HepG2 (cell line): ENCODE results near the gene CYP27B1. TPM values are rescaled to one million over a fixed set of nuclear protein-coding genes. Genes with fewer than 3 reads are reported as not detected.

Experiments
- ATAC-seq: fragments of 200-7000 bp; cut with Tn5 transposase; 3 replicates; pipeline ENCODE4 v1.9.1; 2020; ENCODE audit warnings: mild to moderate bottlenecking, moderate library complexity
- BruUV-seq: library from RNA; stranded (reverse); fragments of 400-500 nt; replicated peaks from 2 replicates; lab custom pipeline; 2021; lab: Mats Ljungman, UMichigan
- CTCF ChIA-PET: fragments of 300-600 bp; formaldehyde crosslinking; extraction: SDS; loops from one replicate; lab custom pipeline; 2021; ENCODE audit warnings: low total read pairs, inconsistent platforms, low intra/inter-chr PET ratio; lab: Yijun Ruan, JAX
- POLR2A ChIA-PET: fragments of 350-600 bp; sonication (Branson Sonifier 250); formaldehyde crosslinking; loops from one replicate; lab custom pipeline; 2020; ENCODE audit warnings: antibody characterized with exemption, inconsistent platforms; lab: Yijun Ruan, JAX
- DNase-seq: peaks from one replicate; pipeline ENCODE4 v3.0.0-alpha.2; 2015; ENCODE audit warnings: low spot score
- FAIRE-seq: peaks from 3 replicates; lab custom pipeline; 2011; peaks lifted over from hg19 to GRCh38; lab: Jason Lieb, UNC
- H2AFZ ChIP-seq: one replicate; pipeline ENCODE4 v1.6.1; 2011; ENCODE audit warnings: low read length, inconsistent platforms
- H3K27ac ChIP-seq: fragments of 300-600 bp; 3 replicates; pipeline ENCODE4 v1.8.0; 2011; ENCODE audit warnings: mixed run types, mild to moderate bottlenecking, mixed read lengths, low read length, inconsistent platforms; ENCODE audit not compliant: insufficient read depth; ENCODE audit errors: extremely low read length
- H3K27me3 ChIP-seq, 2 experiments: fragments of 200-600 bp in 1 of 2; 2 replicates in 1 of 2; 3 replicates in 1 of 2; pipeline versions ENCODE4 v1.6.0 to v1.8.0; 2011; ENCODE audit warnings: low read length in 2 of 2, mild to moderate bottlenecking in 2 of 2, moderate library complexity in 2 of 2, inconsistent platforms in 1 of 2; ENCODE audit not compliant: insufficient read depth in 2 of 2, control insufficient read depth in 1 of 2
- H3K36me3 ChIP-seq, 2 experiments: fragments of 200-600 bp in 1 of 2; replicated peaks in 1 of 2; 2 replicates in 1 of 2; 3 replicates in 1 of 2; pipeline versions ENCODE4 v1.5.1 to v1.8.0; 2011; ENCODE audit warnings: low read length in 2 of 2, inconsistent platforms in 1 of 2; ENCODE audit not compliant: insufficient read depth in 2 of 2, control insufficient read depth in 1 of 2
- H3K4me1 ChIP-seq: 2 replicates; pipeline ENCODE4 v1.5.1; 2012; ENCODE audit warnings: low read length, inconsistent platforms; ENCODE audit not compliant: insufficient read depth
- H3K4me2 ChIP-seq: 2 replicates; pipeline ENCODE4 v1.6.0; 2011; ENCODE audit warnings: low read depth, low read length, inconsistent platforms
- H3K4me3 ChIP-seq, 3 experiments: fragments of 200-600 bp in 1 of 3; sonication (generic), shearing (Covaris generic) in 1 of 3; replicated peaks in 1 of 3; 2 replicates each; pipeline ENCODE4 v1.5.1; 2011 to 2016; ENCODE audit warnings: low read length in 3 of 3, inconsistent platforms in 2 of 3, low read depth in 2 of 3, mild to moderate bottlenecking in 2 of 3, control low read depth in 1 of 3, mixed read lengths in 1 of 3; ENCODE audit not compliant: insufficient read depth in 1 of 3
- H3K79me2 ChIP-seq: one replicate; pipeline ENCODE4 v1.6.1; 2011; ENCODE audit warnings: low read length, inconsistent platforms; ENCODE audit not compliant: insufficient read depth
- H3K9ac ChIP-seq: 2 replicates; pipeline ENCODE4 v1.6.0; 2011; ENCODE audit warnings: mild to moderate bottlenecking, low read depth, low read length, inconsistent platforms; ENCODE audit not compliant: insufficient read depth
- H3K9me3 ChIP-seq: 2 replicates; pipeline ENCODE4 v1.5.1; 2012; ENCODE audit warnings: mild to moderate bottlenecking, low read length
- H4K20me1 ChIP-seq: 2 replicates; pipeline ENCODE4 v1.6.0; 2011; ENCODE audit warnings: inconsistent platforms, mild to moderate bottlenecking, low read length, moderate library complexity; ENCODE audit not compliant: insufficient read depth
- CBX2 ChIP-seq, 2 experiments: fragments of 200-600 bp in 1 of 2; sonication (generic); formaldehyde crosslinking in 1 of 2; IDR thresholded peaks; 2 replicates each; pipeline versions ENCODE4 v1.7.0 to v1.8.1; 2018 to 2022; ENCODE audit warnings: low read depth in 2 of 2, low read length in 1 of 2, mild to moderate bottlenecking in 1 of 2, missing genetic modification reagents in 1 of 2
- FLYWCH1 ChIP-seq: sonication (generic); formaldehyde crosslinking; IDR thresholded peaks from 2 replicates; pipeline ENCODE4 v1.8.1; 2023; ENCODE audit warnings: mild to moderate bottlenecking, missing genetic modification reagents
- FOXO1 ChIP-seq: sonication (generic); formaldehyde crosslinking; IDR thresholded peaks from 2 replicates; pipeline ENCODE4 v1.4.0; 2020; ENCODE audit warnings: missing genetic modification reagents
- GABPA ChIP-seq, 2 experiments: IDR thresholded peaks; 2 replicates each; pipeline ENCODE4 v1.6.1; 2011 to 2016; ENCODE audit warnings: low read depth in 2 of 2, low read length in 1 of 2, missing biosample characterization in 1 of 2, missing genetic modification characterization in 1 of 2
- GABPB1 ChIP-seq: IDR thresholded peaks from 2 replicates; pipeline ENCODE4 v1.6.1; 2016; ENCODE audit warnings: mild to moderate bottlenecking, missing genetic modification reagents, moderate library complexity, missing compliant biosample characterization
- HMG20A ChIP-seq: IDR thresholded peaks from 2 replicates; pipeline ENCODE4 v1.6.1; 2016; ENCODE audit warnings: borderline replicate concordance
- MAF1 ChIP-seq: sonication (generic); formaldehyde crosslinking; IDR thresholded peaks from 2 replicates; pipeline ENCODE4 v1.5.0; 2020; ENCODE audit warnings: missing genetic modification reagents, borderline replicate concordance
- MAFG ChIP-seq: sonication (generic); formaldehyde crosslinking; IDR thresholded peaks from 2 replicates; pipeline ENCODE4 v1.5.1; 2020; ENCODE audit warnings: mild to moderate bottlenecking, missing genetic modification reagents
- ONECUT2 ChIP-seq: sonication (generic); formaldehyde crosslinking; IDR thresholded peaks from 2 replicates; pipeline ENCODE4 v1.4.0; 2020; ENCODE audit warnings: missing genetic modification reagents
- PAWR ChIP-seq: sonication (generic); formaldehyde crosslinking; IDR thresholded peaks from 2 replicates; pipeline ENCODE4 v1.4.0; 2020; ENCODE audit warnings: missing genetic modification reagents, mild to moderate bottlenecking, borderline replicate concordance
- SP5 ChIP-seq: IDR thresholded peaks from 2 replicates; pipeline ENCODE4 v1.6.1; 2016; ENCODE audit warnings: low read depth, borderline replicate concordance
- SRF ChIP-seq: IDR thresholded peaks from 2 replicates; pipeline ENCODE4 v1.6.1; 2011; ENCODE audit warnings: mild to moderate bottlenecking, low read depth, low read length, moderate library complexity
- STAG1 ChIP-seq: sonication (generic); formaldehyde crosslinking; IDR thresholded peaks from 2 replicates; pipeline ENCODE4 v1.4.0; 2020; ENCODE audit warnings: missing genetic modification reagents
- STAT5B ChIP-seq: sonication (generic); formaldehyde crosslinking; IDR thresholded peaks from 2 replicates; pipeline ENCODE4 v1.4.0; 2020; ENCODE audit warnings: missing genetic modification reagents
- TAF1 ChIP-seq: sonication (generic); formaldehyde crosslinking; IDR thresholded peaks from 2 replicates; pipeline ENCODE4 v1.4.0; 2020; ENCODE audit warnings: missing genetic modification reagents
- TRIM24 ChIP-seq: sonication (generic); formaldehyde crosslinking; IDR thresholded peaks from 2 replicates; pipeline ENCODE4 v1.8.0; 2022; ENCODE audit warnings: mild to moderate bottlenecking, missing genetic modification reagents
- ZNF143 ChIP-seq: sonication (generic); formaldehyde crosslinking; IDR thresholded peaks from 2 replicates; pipeline ENCODE4 v1.4.0; 2020; ENCODE audit warnings: missing genetic modification reagents
- ZNF33A ChIP-seq: sonication (generic); formaldehyde crosslinking; IDR thresholded peaks from 2 replicates; pipeline ENCODE4 v1.5.1; 2020; ENCODE audit warnings: missing genetic modification reagents, mild to moderate bottlenecking, moderate library complexity, borderline replicate concordance
- ZNF550 ChIP-seq: sonication (generic); formaldehyde crosslinking; IDR thresholded peaks from 2 replicates; pipeline ENCODE4 v1.4.0; 2020; ENCODE audit warnings: mild to moderate bottlenecking, missing genetic modification reagents, borderline replicate concordance
- ZNF564 ChIP-seq: sonication (generic); formaldehyde crosslinking; IDR thresholded peaks from 2 replicates; pipeline ENCODE4 v1.8.1; 2023; ENCODE audit warnings: mild to moderate bottlenecking, missing genetic modification reagents
- ZNF7 ChIP-seq: IDR thresholded peaks from 2 replicates; pipeline ENCODE4 v1.6.1; 2016; ENCODE audit warnings: missing biosample characterization, missing genetic modification reagents
- ZNF747 ChIP-seq: sonication (generic); formaldehyde crosslinking; IDR thresholded peaks from 2 replicates; pipeline ENCODE4 v1.8.1; 2023; ENCODE audit warnings: missing genetic modification reagents, mild to moderate bottlenecking, borderline replicate concordance
- ZNF782 ChIP-seq: sonication (generic); formaldehyde crosslinking; IDR thresholded peaks from 2 replicates; pipeline ENCODE4 v1.4.0; 2020; ENCODE audit warnings: missing genetic modification reagents, mild to moderate bottlenecking, borderline replicate concordance
- ZSCAN30 ChIP-seq: sonication (generic); formaldehyde crosslinking; IDR thresholded peaks from 2 replicates; pipeline ENCODE4 v1.5.0; 2020; ENCODE audit warnings: mild to moderate bottlenecking, missing genetic modification reagents
- WGBS: methylation state at CpG from one replicate; pipeline ENCODE4 v1.1.6; 2017; ENCODE audit warnings: low lambda C conversion rate; 5-methylcytosine and 5-hydroxymethylcytosine counted together
- in situ Hi-C: cut with HindIII; loops from 2 replicates; pipeline ENCODE4 v1.10.0; 2017; ENCODE audit warnings: low pct_unique_long_range_greater_than_20kb; ENCODE audit not compliant: extremely low pct_ligation_motif_present
- intact Hi-C: fragments of 100-400 bp; cut with micrococcal nuclease; formaldehyde crosslinking; loops from one replicate; pipeline ENCODE4 v1.10.0; 2022; ENCODE audit not compliant: unreplicated experiment
- polyA plus RNA-seq, 8 experiments: library from polyadenylated mRNA; depleted of rRNA in 3 of 8; stranded (reverse) in 7 of 8; unstranded in 1 of 8; fragments of >200 nt; fragmentation: Illumina TruSeq in 4 of 8; extraction: Trizol in 4 of 8; gene quantifications; 2 replicates each; pipeline versions ENCODE4 v1.2.1 to v1.2.3, GENCODE V29; 2011 to 2016; ENCODE audit warnings: low read depth in 4 of 8, missing spikeins in 1 of 8, mixed read lengths in 1 of 8; ENCODE audit not compliant: insufficient read depth in 1 of 8
- total RNA-seq, 5 experiments: library from RNA; depleted of rRNA; stranded (reverse); fragments of >200 nt; fragmentation: Illumina TruSeq; extraction: Trizol; gene quantifications; 2 replicates each; pipeline ENCODE4 v1.2.3, GENCODE V29; 2016; ENCODE audit warnings: low read depth in 1 of 5
- TF ChIP-seq, protein P1 (sequence below): sonication (generic); formaldehyde crosslinking; IDR thresholded peaks from 2 replicates; pipeline ENCODE4 v1.5.0; 2020; ENCODE audit warnings: mild to moderate bottlenecking, low read depth, missing genetic modification reagents, borderline replicate concordance
- TF ChIP-seq, protein P2 (sequence below): sonication (generic); formaldehyde crosslinking; IDR thresholded peaks from 2 replicates; pipeline ENCODE4 v1.8.1; 2023; ENCODE audit warnings: missing genetic modification reagents, mild to moderate bottlenecking, borderline replicate concordance

Gene CYP27B1
- total and polyA plus RNA-seq, 2 of the 13 experiments (the other 11 are each of a cell fraction or from before 2014, with no cell fraction given) = 2.3 to 3.0 TPM

DNA sequence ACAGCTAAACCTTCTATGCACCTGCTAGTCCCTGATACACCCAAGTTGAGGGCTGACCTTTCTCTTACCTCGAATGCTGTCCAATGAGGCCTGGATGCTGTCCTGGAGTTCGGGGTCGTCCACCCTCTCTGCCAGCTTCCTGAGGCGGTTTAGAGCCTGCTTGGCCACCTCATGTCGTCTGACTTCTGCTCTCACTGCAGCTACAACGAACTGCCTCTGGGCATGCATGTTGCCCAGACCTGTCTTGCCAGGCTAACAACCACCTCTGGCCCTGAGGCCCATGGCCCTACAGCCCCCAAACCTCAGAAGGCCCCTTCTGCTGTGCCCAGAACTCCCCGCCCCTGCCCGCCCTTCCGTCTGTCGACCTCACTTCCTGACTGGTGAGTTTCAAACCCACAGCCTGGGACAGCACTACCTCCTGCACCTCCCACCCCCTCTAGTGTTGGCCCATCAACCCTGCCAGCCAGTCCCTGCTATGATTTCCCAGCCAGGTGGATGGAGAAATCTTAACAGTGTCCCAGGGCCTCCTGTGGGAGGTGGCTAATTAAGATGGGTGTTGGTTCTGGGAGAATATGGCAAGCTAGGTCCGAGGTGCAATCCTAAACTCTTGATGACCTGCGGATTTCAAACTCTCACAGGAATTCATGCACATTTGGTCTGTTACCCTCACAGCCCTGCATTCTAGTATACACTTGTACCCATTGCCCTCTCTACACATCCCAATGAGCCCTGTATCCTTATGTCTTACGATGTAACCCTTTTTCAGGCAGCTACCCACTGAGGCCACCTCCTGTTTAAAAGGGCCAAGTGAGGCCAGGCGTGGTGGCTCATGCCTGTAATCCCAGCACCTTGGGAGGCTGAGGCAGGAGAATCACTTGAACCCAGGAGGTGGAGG is 24.8 kb downstream of the CYP27B1 start:
- DNase-seq = peak; percentile 20
- CTCF ChIA-PET = no interaction called here
- Histone ChIP-seq H3K36me3 (peaks cover 0 to 15% of the 10 kb centered on the region in 2 experiments; a peak in 3 of 5 replicates), H3K27ac (no peak overlapping the region), H4K20me1 (no peaks in the 10 kb centered on the region), H2AFZ (no peak overlapping the region), H3K4me1 (peaks cover 50% of the 10 kb centered on the region), H3K9ac (no peak overlapping the region), H3K9me3 (no peaks in the 10 kb centered on the region), H3K4me3 (peak overlapping the region in 2 of 3 experiments; percentile 18 to 56; a peak in 2 of 6 replicates), H3K79me2 (peaks cover 10% of the 10 kb centered on the region), H3K27me3 (peaks cover 5 to 34% of the 10 kb centered on the region in 2 experiments; a peak in 3 of 5 replicates), H3K4me2 (peak overlapping the region; percentile 54)
- peak; percentile 18 for ATAC-seq
- intact Hi-C loops = no loop called here
- 17% methylated on average over 9 of the region's 14 CpGs for WGBS
- in situ Hi-C loops = no loop called here
- no peak for FAIRE-seq
- BruUV-seq = no TSS peak
- POLR2A ChIA-PET = no interaction called here
- TF ChIP-seq ZNF782 = no peak
- no peak for TF ChIP-seq ZNF33A
- no peak for TF ChIP-seq SP5 (CRISPR knock-in tag)
- no peak for TF ChIP-seq STAT5B (CRISPR knock-in tag)
- no peak for TF ChIP-seq ZNF564 (CRISPR knock-in tag)
- no peak for TF ChIP-seq CBX2 (IDR thresholded peaks at IDR 0.05; ENCODE audit: low read depth, low read length)
- no peak for TF ChIP-seq CBX2 (CRISPR knock-in tag; IDR thresholded peaks at IDR 0.05; ENCODE audit: low read depth)
- no peak for TF ChIP-seq ZNF143 (CRISPR knock-in tag)
- no peak for TF ChIP-seq ZSCAN30
- TF ChIP-seq ZNF7 (CRISPR knock-in tag) = no peak
- TF ChIP-seq SRF = no peak
- TF ChIP-seq GABPA (IDR thresholded peaks at IDR 0.05; ENCODE audit: low read depth, low read length) = no peak
- peak; percentile 53; the same call in 1 of the 2 replicates for TF ChIP-seq GABPA (CRISPR knock-in tag; IDR thresholded peaks at IDR 0.05; ENCODE audit: low read depth)
- TF ChIP-seq FLYWCH1 = no peak
- TF ChIP-seq MAFG (CRISPR knock-in tag) = no peak
- TF ChIP-seq FOXO1 = 0 out of 2 replicates have a peak, but pooled peaks have one; percentile 33
- TF ChIP-seq GABPB1 (CRISPR knock-in tag) = peak; percentile 40
- TF ChIP-seq, protein P1, sequence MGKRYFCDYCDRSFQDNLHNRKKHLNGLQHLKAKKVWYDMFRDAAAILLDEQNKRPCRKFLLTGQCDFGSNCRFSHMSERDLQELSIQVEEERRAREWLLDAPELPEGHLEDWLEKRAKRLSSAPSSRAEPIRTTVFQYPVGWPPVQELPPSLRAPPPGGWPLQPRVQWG (CRISPR knock-in tag) = no peak
- TF ChIP-seq ZNF747 (CRISPR knock-in tag) = no peak
- TF ChIP-seq MAF1 (CRISPR knock-in tag) = no peak
- TF ChIP-seq STAG1 (CRISPR knock-in tag) = peak; percentile 36
- TF ChIP-seq ONECUT2 = no peak
- no peak for TF ChIP-seq HMG20A (CRISPR knock-in tag)
- TF ChIP-seq ZNF550 (CRISPR knock-in tag) = no peak
- 0 out of 2 replicates have a peak, but pooled peaks have one; percentile 9 for TF ChIP-seq TAF1 (CRISPR knock-in tag)
- no peak for TF ChIP-seq PAWR (CRISPR knock-in tag)
- no peak for TF ChIP-seq TRIM24 (CRISPR knock-in tag)
- TF ChIP-seq, protein P2, sequence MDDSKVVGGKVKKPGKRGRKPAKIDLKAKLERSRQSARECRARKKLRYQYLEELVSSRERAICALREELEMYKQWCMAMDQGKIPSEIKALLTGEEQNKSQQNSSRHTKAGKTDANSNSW (CRISPR knock-in tag) = no peak
